Endothelial cell of umbilical vein (primary cell): Measurements from ENCODE around the gene PRLHR. TPM values are rescaled to one million over a fixed set of nuclear protein-coding genes. Genes with fewer than 3 reads are reported as not detected.

ENCODE experiments used
- Bru-seq: library from RNA; stranded (reverse); fragments of 400-500 nt; gene quantifications from one replicate; lab custom pipeline; 2021; lab: Mats Ljungman, UMichigan
- BruChase-seq, 2 experiments: library from RNA; stranded (reverse); fragments of 400-500 nt; gene quantifications; one replicate each; lab custom pipeline; 2021; lab: Mats Ljungman, UMichigan
- BruUV-seq: library from RNA; stranded (reverse); fragments of 400-500 nt; replicated peaks from 2 replicates; lab custom pipeline; 2021; lab: Mats Ljungman, UMichigan
- CTCF ChIA-PET: fragments of 300-600, 350-600 bp; sonication (Branson Sonifier 250); formaldehyde crosslinking; loops from one replicate; lab custom pipeline; 2021; ENCODE audit warnings: antibody characterized with exemption, inconsistent platforms; lab: Charles Lee
- POLR2A ChIA-PET: fragments of 300-600, 350-600 bp; sonication (Branson Sonifier 250); formaldehyde crosslinking; loops from one replicate; lab custom pipeline; 2021; ENCODE audit warnings: antibody characterized with exemption, inconsistent platforms; lab: Charles Lee
- DNase-seq: peaks from one replicate; pipeline ENCODE4 v3.0.0-alpha.2; 2011; ENCODE audit warnings: low read depth, low spot score
- FAIRE-seq: peaks from 2 replicates; lab custom pipeline; 2011; peaks lifted over from hg19 to GRCh38; lab: Jason Lieb, UNC
- H2AFZ ChIP-seq: 2 replicates; pipeline ENCODE4 v1.6.0; 2012; ENCODE audit warnings: low read depth, low read length, control low read depth, inconsistent platforms
- H3K27ac ChIP-seq: 2 replicates; pipeline ENCODE4 v1.5.1; 2011; ENCODE audit warnings: low read depth, mild to moderate bottlenecking, control low read depth, low read length, moderate library complexity; ENCODE audit not compliant: insufficient read depth
- H3K27me3 ChIP-seq, 2 experiments: 2 replicates each; pipeline versions ENCODE4 v1.6.0 to v1.6.1; 2011; ENCODE audit warnings: low read length in 2 of 2, mixed read lengths in 1 of 2; ENCODE audit not compliant: control insufficient read depth in 2 of 2, insufficient read depth in 2 of 2
- H3K36me3 ChIP-seq, 2 experiments: 2 replicates in 1 of 2; 3 replicates in 1 of 2; pipeline ENCODE4 v1.5.1; 2011; ENCODE audit warnings: low read length in 2 of 2, mild to moderate bottlenecking in 1 of 2, moderate library complexity in 1 of 2; ENCODE audit not compliant: control insufficient read depth in 2 of 2, insufficient read depth in 2 of 2; ENCODE audit errors: extremely low read depth in 1 of 2
- H3K4me1 ChIP-seq: 3 replicates; pipeline ENCODE4 v1.5.1; 2011; ENCODE audit warnings: mild to moderate bottlenecking, low read length; ENCODE audit not compliant: control insufficient read depth, insufficient read depth; ENCODE audit errors: extremely low read depth
- H3K4me2 ChIP-seq: 2 replicates; pipeline ENCODE4 v1.6.1; 2011; ENCODE audit warnings: low read length, control low read depth, mixed read lengths; ENCODE audit not compliant: insufficient read depth
- H3K4me3 ChIP-seq, 3 experiments: fragments of 200-600 bp in 1 of 3; sonication (generic), shearing (Covaris generic) in 1 of 3; replicated peaks in 1 of 3; 2 replicates each; pipeline ENCODE4 v1.5.1; 2011 to 2016; ENCODE audit warnings: control low read depth in 3 of 3, low read length in 3 of 3, mild to moderate bottlenecking in 2 of 3, inconsistent platforms in 1 of 3, low read depth in 1 of 3, moderate library complexity in 1 of 3; ENCODE audit not compliant: insufficient read depth in 1 of 3
- H3K79me2 ChIP-seq: 2 replicates; pipeline ENCODE4 v1.6.0; 2012; ENCODE audit warnings: low read length, inconsistent platforms; ENCODE audit not compliant: control insufficient read depth, insufficient read depth
- H3K9ac ChIP-seq: replicated peaks from 2 replicates; pipeline ENCODE3; 2011; ENCODE audit warnings: low read length, control low read depth; ENCODE audit not compliant: insufficient read depth; ENCODE audit errors: extremely low read depth
- H3K9me1 ChIP-seq: replicated peaks from 3 replicates; pipeline ENCODE4 v1.6.0; 2011; ENCODE audit warnings: mild to moderate bottlenecking, low read length; ENCODE audit not compliant: control insufficient read depth, insufficient read depth; ENCODE audit errors: extremely low read depth
- H3K9me3 ChIP-seq: replicated peaks from 2 replicates; pipeline ENCODE4 v1.5.1; 2012; ENCODE audit warnings: low read length, inconsistent platforms; ENCODE audit not compliant: control insufficient read depth, insufficient read depth
- H4K20me1 ChIP-seq: replicated peaks from 2 replicates; pipeline ENCODE3; 2011; ENCODE audit warnings: mild to moderate bottlenecking, low read length; ENCODE audit not compliant: control insufficient read depth, insufficient read depth; ENCODE audit errors: extremely low read depth
- EZH2 ChIP-seq: IDR thresholded peaks from 2 replicates; pipeline ENCODE4 v1.6.1; 2012; ENCODE audit warnings: borderline replicate concordance, low read depth, mild to moderate bottlenecking, moderate library complexity, low read length, inconsistent platforms; ENCODE audit not compliant: severe bottlenecking
- FOS ChIP-seq: IDR thresholded peaks from 2 replicates; pipeline ENCODE4 v1.6.1; 2011; ENCODE audit warnings: mild to moderate bottlenecking, low read length, moderate library complexity, borderline replicate concordance; ENCODE audit not compliant: insufficient read depth
- GATA2 ChIP-seq: IDR thresholded peaks from 2 replicates; pipeline ENCODE4 v1.7.0; 2011; ENCODE audit warnings: low read depth, mild to moderate bottlenecking, moderate library complexity, mixed read lengths, low read length; ENCODE audit not compliant: insufficient read length, insufficient read depth
- JUN ChIP-seq: IDR thresholded peaks from 2 replicates; pipeline ENCODE4 v1.6.1; 2011; ENCODE audit warnings: borderline replicate concordance, low read depth; ENCODE audit not compliant: insufficient read length, insufficient read depth
- MYC ChIP-seq: IDR thresholded peaks from one replicate; pipeline ENCODE4 v1.6.1; 2011; ENCODE audit warnings: mild to moderate bottlenecking, low read depth, low read length
- POLR2A ChIP-seq: IDR thresholded peaks from 2 replicates; pipeline ENCODE4 v1.6.1; 2012; ENCODE audit warnings: low read depth, mild to moderate bottlenecking, control low read depth, low read length
- POLR2AphosphoS5 ChIP-seq: IDR thresholded peaks from 2 replicates; pipeline ENCODE4 v1.6.1; 2012; ENCODE audit warnings: low read depth, mild to moderate bottlenecking, control low read depth, low read length, moderate library complexity; ENCODE audit not compliant: insufficient read depth
- dilution Hi-C: fragments of 300-500 bp; cut with MboI; formaldehyde crosslinking; loops from one replicate; pipeline ENCODE4 v1.15.0; 2019; ENCODE audit warnings: low sequenced_read_pairs; ENCODE audit not compliant: extremely low pct_ligation_motif_present
- intact Hi-C: fragments of 100-400 bp; cut with micrococcal nuclease; formaldehyde crosslinking; loops from one replicate; pipeline ENCODE4 v1.10.0; 2022
- long read RNA-seq: library from polyadenylated mRNA; stranded (forward); transcript quantifications from one replicate; pipeline ENCODE4 v2.0.0, GENCODE V29; 2021
- polyA minus RNA-seq, 3 experiments: library from RNA; depleted of rRNA, polyadenylated mRNA; stranded (reverse); fragments of >200 nt; gene quantifications; 1 replicate in 1 of 3; 2 replicates in 2 of 3; pipeline ENCODE4 v1.2.3, GENCODE V29; 2011
- polyA plus RNA-seq, 4 experiments: library from polyadenylated mRNA; depleted of rRNA in 3 of 4; stranded (reverse) in 3 of 4; unstranded in 1 of 4; fragments of >200 nt; gene quantifications; 2 replicates each; pipeline versions ENCODE4 v1.2.1 to v1.2.3, GENCODE V29; 2011 to 2012; ENCODE audit warnings: missing spikeins in 1 of 4
- total RNA-seq: library from RNA; stranded (reverse); gene quantifications from 2 replicates; pipeline ENCODE4 v1.2.3, GENCODE V29; 2021
- TF ChIP-seq, protein P1 (sequence below), 2 donors: IDR thresholded peaks; 1 replicate in 1 of 2; 2 replicates in 1 of 2; pipeline ENCODE4 v1.5.1; 2011; ENCODE audit warnings: low read length in 2 of 2, mild to moderate bottlenecking in 2 of 2, moderate library complexity in 2 of 2, control low read depth in 1 of 2, inconsistent platforms in 1 of 2, low read depth in 1 of 2; ENCODE audit not compliant: insufficient read depth in 1 of 2; ENCODE audit errors: extremely low read depth in 1 of 2
- TF ChIP-seq, protein P2 (sequence below): IDR thresholded peaks from 2 replicates; pipeline ENCODE4 v1.6.1; 2011; ENCODE audit not compliant: insufficient read depth, insufficient read length

PRLHR gene
- total RNA-seq: not detected in 2 replicates
- polyA plus RNA-seq: not detected in 2 replicates
- polyA plus RNA-seq (2011; cell fraction: cytosol; rRNA removed): not detected in 2 replicates
- polyA plus RNA-seq (2011; cell fraction: nucleus; rRNA removed): not detected in 2 replicates
- not detected in 2 replicates for polyA plus RNA-seq (2012)
- polyA minus RNA-seq: not detected in 2 replicates
- polyA minus RNA-seq (2011; cell fraction: cytosol; rRNA and poly(A)+ RNA removed): not detected
- polyA minus RNA-seq (2011; cell fraction: nucleus; rRNA and poly(A)+ RNA removed): not detected in 2 replicates
- Bru-seq, nascent RNA: not detected
- not detected for BruChase-seq, experiment 1, labeled RNA remaining after a 6-hour chase
- not detected for BruChase-seq, experiment 2, labeled RNA remaining after a 2-hour chase
- long read RNA-seq: 0 reads

DNA sequence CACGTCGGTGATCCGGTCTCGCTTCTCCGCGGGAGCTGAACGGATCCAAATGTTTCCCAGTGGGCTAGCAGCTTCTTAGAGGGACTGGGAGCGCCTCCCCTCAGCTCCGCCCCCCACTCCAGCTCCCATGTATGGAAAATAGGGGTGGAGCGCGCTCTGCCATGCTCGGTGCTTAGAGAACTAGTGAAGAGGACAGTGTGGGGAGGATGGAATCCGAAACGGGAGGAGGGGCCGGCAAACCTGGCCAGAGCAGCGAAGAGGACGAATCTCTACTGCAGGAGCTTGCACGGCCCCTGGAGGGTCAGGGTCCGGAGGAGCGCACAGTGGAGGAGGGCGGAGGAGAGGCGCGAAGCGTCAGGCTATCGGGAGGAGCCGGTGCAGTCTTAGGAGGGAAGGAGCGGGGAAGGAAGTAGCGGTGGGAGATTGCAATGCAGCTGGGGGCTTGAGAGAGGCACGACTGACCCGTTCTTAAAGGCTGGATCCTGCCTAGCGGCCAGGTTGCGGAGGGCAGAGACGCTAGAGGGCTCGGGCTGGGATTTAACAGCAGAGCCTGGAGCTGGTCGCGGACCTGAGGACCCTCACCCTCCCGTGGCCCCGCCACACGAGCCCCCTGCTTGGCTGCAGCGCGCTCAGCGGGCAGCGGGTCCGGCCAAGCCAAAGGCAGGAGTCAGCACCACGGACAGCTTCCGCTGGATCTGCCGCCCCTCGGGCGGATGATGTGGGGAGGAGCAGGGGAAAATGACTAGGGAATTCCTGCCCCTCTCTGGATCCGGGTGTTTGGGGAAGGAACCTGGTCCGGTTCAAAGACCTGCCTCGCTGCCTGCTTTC, at the start of gene PRLHR:
Gene PRLHR (minus strand): TSS at position 51 of the 828 bp plus-strand sequence. CDS start 404 bp downstream, outside the sequence.
- CTCF ChIA-PET: interaction anchor here (1.1 to 2.6 kb wide), 3 partner anchors 10 to 125 kb away, joined by 3 to 8 read pairs (median 4); no protein-coding TSS in a partner anchor
- no TSS peak for BruUV-seq

DNA sequence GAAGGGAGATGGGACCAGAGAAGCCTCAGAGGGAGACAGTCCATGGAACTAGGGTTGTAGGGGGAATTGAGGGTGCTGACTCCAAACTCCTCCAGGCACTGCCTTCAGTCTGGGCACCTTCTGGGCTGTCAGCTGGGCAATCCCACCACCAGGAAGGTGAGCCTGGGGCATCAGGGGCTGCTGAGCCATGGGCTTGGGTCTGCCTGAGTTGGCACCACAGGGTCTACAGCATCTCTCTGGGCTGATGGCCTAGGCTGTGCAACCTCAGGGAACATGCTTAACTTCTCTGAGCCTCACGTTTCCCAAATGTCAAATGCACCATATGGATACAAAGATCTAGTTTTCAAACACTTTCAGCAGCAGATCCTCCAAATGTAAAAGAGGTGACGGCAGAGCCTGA, 46.8 kb upstream of the PRLHR start:
- Histone ChIP-seq H3K9ac (no peak overlapping the region), H3K4me3 (no peak overlapping the region), H3K4me2 (no peak overlapping the region), H3K27ac (no peak overlapping the region), H3K27me3 (no peaks in the 10 kb centered on the region), H2AFZ (no peak overlapping the region), H3K36me3 (no peaks in the 10 kb centered on the region), H3K79me2 (no peaks in the 10 kb centered on the region), H3K4me1 (no peaks in the 10 kb centered on the region), H3K9me3 (no peaks in the 10 kb centered on the region), H4K20me1 (no peaks in the 10 kb centered on the region), H3K9me1 (no peaks in the 10 kb centered on the region)
- BruUV-seq: no TSS peak
- ChIA-PET POLR2A (no interaction called here), CTCF (no interaction called here)
- DNase-seq (no peak), FAIRE-seq (no peak)
- intact Hi-C loops: no loop called here
- dilution Hi-C loops: no loop called here
- TF ChIP-seq FOS (no peak), POLR2AphosphoS5 (no peak), GATA2 (no peak), JUN (no peak), POLR2A (no peak), EZH2 (no peak), MYC (no peak)
- TF ChIP-seq, protein P1, sequence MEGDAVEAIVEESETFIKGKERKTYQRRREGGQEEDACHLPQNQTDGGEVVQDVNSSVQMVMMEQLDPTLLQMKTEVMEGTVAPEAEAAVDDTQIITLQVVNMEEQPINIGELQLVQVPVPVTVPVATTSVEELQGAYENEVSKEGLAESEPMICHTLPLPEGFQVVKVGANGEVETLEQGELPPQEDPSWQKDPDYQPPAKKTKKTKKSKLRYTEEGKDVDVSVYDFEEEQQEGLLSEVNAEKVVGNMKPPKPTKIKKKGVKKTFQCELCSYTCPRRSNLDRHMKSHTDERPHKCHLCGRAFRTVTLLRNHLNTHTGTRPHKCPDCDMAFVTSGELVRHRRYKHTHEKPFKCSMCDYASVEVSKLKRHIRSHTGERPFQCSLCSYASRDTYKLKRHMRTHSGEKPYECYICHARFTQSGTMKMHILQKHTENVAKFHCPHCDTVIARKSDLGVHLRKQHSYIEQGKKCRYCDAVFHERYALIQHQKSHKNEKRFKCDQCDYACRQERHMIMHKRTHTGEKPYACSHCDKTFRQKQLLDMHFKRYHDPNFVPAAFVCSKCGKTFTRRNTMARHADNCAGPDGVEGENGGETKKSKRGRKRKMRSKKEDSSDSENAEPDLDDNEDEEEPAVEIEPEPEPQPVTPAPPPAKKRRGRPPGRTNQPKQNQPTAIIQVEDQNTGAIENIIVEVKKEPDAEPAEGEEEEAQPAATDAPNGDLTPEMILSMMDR (IDR thresholded peaks at IDR 0.05; ENCODE audit: extremely low read depth in 1 of 2, insufficient read depth in 1 of 2, low read depth in 1 of 2, low read length in 2 of 2): no peak
- TF ChIP-seq, protein P2, sequence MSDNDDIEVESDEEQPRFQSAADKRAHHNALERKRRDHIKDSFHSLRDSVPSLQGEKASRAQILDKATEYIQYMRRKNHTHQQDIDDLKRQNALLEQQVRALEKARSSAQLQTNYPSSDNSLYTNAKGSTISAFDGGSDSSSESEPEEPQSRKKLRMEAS: no peak

More for the DNA sequence above, at the start of gene PRLHR:
- H3K27ac ChIP-seq: no peak within 1 kb of the TSS
- H3K9me1 ChIP-seq: no peaks in the 10 kb centered on the region
- H3K9ac ChIP-seq: no peak within 1 kb of the TSS
- H3K27me3 ChIP-seq: peaks cover 6 to 16% of the 10 kb centered on the region in 2 experiments
- intact Hi-C loops: no loop called here
- FAIRE-seq (no peak), DNase-seq (no peak)
- dilution Hi-C loops: no loop called here
- no peaks in the 10 kb centered on the region for H3K79me2 ChIP-seq
- H3K36me3 ChIP-seq: no peaks in the 10 kb centered on the region
- no peak within 1 kb of the TSS for H3K4me2 ChIP-seq
- no peak within 1 kb of the TSS for H2AFZ ChIP-seq
- no peak within 1 kb of the TSS for H3K4me3 ChIP-seq
- H4K20me1 ChIP-seq: no peaks in the 10 kb centered on the region
- H3K9me3 ChIP-seq: no peaks in the 10 kb centered on the region
- no peaks in the 10 kb centered on the region for H3K4me1 ChIP-seq
- POLR2A ChIA-PET: no interaction called here
- TF ChIP-seq MYC: no peak
